ENCODE results near the gene PITRM1. TPM values are rescaled to one million over a fixed set of nuclear protein-coding genes. Genes with fewer than 3 reads are reported as not detected.

PITRM1 gene
- total RNA-seq, 1 experiment from 2014 or later, result 40.7 TPM

- TF ChIP-seq, protein P1, sequence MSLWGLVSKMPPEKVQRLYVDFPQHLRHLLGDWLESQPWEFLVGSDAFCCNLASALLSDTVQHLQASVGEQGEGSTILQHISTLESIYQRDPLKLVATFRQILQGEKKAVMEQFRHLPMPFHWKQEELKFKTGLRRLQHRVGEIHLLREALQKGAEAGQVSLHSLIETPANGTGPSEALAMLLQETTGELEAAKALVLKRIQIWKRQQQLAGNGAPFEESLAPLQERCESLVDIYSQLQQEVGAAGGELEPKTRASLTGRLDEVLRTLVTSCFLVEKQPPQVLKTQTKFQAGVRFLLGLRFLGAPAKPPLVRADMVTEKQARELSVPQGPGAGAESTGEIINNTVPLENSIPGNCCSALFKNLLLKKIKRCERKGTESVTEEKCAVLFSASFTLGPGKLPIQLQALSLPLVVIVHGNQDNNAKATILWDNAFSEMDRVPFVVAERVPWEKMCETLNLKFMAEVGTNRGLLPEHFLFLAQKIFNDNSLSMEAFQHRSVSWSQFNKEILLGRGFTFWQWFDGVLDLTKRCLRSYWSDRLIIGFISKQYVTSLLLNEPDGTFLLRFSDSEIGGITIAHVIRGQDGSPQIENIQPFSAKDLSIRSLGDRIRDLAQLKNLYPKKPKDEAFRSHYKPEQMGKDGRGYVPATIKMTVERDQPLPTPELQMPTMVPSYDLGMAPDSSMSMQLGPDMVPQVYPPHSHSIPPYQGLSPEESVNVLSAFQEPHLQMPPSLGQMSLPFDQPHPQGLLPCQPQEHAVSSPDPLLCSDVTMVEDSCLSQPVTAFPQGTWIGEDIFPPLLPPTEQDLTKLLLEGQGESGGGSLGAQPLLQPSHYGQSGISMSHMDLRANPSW (CRISPR knock-in tag; conservative IDR thresholded peaks at IDR 0.05; ENCODE audit: low read depth), result no peak
- TF ChIP-seq, protein P2, sequence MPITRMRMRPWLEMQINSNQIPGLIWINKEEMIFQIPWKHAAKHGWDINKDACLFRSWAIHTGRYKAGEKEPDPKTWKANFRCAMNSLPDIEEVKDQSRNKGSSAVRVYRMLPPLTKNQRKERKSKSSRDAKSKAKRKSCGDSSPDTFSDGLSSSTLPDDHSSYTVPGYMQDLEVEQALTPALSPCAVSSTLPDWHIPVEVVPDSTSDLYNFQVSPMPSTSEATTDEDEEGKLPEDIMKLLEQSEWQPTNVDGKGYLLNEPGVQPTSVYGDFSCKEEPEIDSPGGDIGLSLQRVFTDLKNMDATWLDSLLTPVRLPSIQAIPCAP (CRISPR knock-in tag; IDR thresholded peaks at IDR 0.05), result no peak
- no peak for TF ChIP-seq TEAD4 (CRISPR knock-in tag; IDR thresholded peaks at IDR 0.05)
- TF ChIP-seq ZBTB21 (CRISPR knock-in tag; IDR thresholded peaks at IDR 0.05; ENCODE audit: borderline replicate concordance), result no peak
- no peak for TF ChIP-seq ATF1 (CRISPR knock-in tag; IDR thresholded peaks at IDR 0.05)
- no peak for TF ChIP-seq NFE2L1 (CRISPR knock-in tag; IDR thresholded peaks at IDR 0.05)
- no peak for TF ChIP-seq CBFB (CRISPR knock-in tag; IDR thresholded peaks at IDR 0.05; ENCODE audit: low read depth)
Observed at GRCh38 chr10:3185386-3185785, 12.8 kb upstream of the PITRM1 start (continued).

- peaks cover 15% of the 10 kb centered on the region for H3K4me1 Mint-ChIP-seq
- TF ChIP-seq PRDM15 (CRISPR knock-in tag; IDR thresholded peaks at IDR 0.05) (peak; percentile 57; the same call in 1 of the 2 replicates), NR1H2 (CRISPR knock-in tag; IDR thresholded peaks at IDR 0.05) (no peak)
- no peak for DNase-seq (ENCODE audit: low spot score)
- H3K27me3 Mint-ChIP-seq (ENCODE audit: low read depth), result no peaks in the 10 kb centered on the region; the same call in 1 of the 2 replicates
- H3K9me3 Mint-ChIP-seq, result peaks cover 4% of the 10 kb centered on the region
- H3K4me3 Mint-ChIP-seq, result no peak overlapping the region
- no peak overlapping the region for H3K27ac Mint-ChIP-seq
- POLR2A ChIA-PET, result no interaction called here
- ATAC-seq, result peak; percentile 75
- H3K36me3 Mint-ChIP-seq, result no peaks in the 10 kb centered on the region
- CTCF ChIA-PET, result interaction anchor here (1.2 kb wide), 1 partner anchor 13 kb away, joined by 6 read pairs; no protein-coding TSS in a partner anchor
Observed at GRCh38 chr10:3180355-3181025, 7.9 kb upstream of the PITRM1 start.

DNA sequence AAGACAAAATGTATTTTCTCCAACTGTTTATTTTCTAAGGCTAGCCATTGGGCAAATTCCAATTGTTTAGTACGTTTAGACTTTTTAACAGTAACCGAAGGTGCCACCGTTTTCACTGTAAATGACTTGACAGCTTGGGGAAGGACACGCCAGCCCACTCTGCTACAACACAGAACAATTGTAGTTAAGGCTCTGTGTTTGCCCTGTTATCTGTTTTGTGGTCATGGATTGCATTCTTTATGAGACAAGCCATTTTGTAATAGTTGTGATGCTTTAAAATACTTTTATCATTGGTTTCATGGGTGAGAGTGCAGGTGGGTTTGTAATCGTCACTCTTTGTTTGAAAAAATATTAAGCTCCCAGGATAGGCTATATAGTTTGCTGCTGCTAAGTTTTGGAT is 6.6 kb upstream of the PITRM1 start:
- DNase-seq (ENCODE audit: low spot score) (no peak), ATAC-seq (no peak)
- Mint-ChIP-seq H3K27me3 (ENCODE audit: low read depth) (no peaks in the 10 kb centered on the region; the same call in 1 of the 2 replicates), H3K27ac (no peak overlapping the region), H3K9me3 (no peaks in the 10 kb centered on the region; the same call in 1 of the 2 replicates), H3K36me3 (no peaks in the 10 kb centered on the region), H3K4me3 (no peak overlapping the region), H3K4me1 (peaks cover 21% of the 10 kb centered on the region)
- ChIA-PET POLR2A (no interaction called here), CTCF (no interaction called here)
- no peak for TF ChIP-seq AR (CRISPR knock-in tag; IDR thresholded peaks at IDR 0.05)
- TF ChIP-seq NR2C2 (CRISPR knock-in tag; IDR thresholded peaks at IDR 0.05), result no peak
- TF ChIP-seq, protein P3, sequence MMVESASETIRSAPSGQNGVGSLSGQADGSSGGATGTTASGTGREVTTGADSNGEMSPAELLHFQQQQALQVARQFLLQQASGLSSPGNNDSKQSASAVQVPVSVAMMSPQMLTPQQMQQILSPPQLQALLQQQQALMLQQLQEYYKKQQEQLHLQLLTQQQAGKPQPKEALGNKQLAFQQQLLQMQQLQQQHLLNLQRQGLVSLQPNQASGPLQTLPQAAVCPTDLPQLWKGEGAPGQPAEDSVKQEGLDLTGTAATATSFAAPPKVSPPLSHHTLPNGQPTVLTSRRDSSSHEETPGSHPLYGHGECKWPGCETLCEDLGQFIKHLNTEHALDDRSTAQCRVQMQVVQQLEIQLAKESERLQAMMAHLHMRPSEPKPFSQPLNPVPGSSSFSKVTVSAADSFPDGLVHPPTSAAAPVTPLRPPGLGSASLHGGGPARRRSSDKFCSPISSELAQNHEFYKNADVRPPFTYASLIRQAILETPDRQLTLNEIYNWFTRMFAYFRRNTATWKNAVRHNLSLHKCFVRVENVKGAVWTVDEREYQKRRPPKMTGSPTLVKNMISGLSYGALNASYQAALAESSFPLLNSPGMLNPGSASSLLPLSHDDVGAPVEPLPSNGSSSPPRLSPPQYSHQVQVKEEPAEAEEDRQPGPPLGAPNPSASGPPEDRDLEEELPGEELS (CRISPR knock-in tag; IDR thresholded peaks at IDR 0.05), result no peak
- no peak for TF ChIP-seq TEAD1 (CRISPR knock-in tag; IDR thresholded peaks at IDR 0.05)
- no peak for TF ChIP-seq JUN (CRISPR knock-in tag; IDR thresholded peaks at IDR 0.05)
- TF ChIP-seq SMAD4 (CRISPR knock-in tag; IDR thresholded peaks at IDR 0.05), result no peak
- TF ChIP-seq, protein P4, sequence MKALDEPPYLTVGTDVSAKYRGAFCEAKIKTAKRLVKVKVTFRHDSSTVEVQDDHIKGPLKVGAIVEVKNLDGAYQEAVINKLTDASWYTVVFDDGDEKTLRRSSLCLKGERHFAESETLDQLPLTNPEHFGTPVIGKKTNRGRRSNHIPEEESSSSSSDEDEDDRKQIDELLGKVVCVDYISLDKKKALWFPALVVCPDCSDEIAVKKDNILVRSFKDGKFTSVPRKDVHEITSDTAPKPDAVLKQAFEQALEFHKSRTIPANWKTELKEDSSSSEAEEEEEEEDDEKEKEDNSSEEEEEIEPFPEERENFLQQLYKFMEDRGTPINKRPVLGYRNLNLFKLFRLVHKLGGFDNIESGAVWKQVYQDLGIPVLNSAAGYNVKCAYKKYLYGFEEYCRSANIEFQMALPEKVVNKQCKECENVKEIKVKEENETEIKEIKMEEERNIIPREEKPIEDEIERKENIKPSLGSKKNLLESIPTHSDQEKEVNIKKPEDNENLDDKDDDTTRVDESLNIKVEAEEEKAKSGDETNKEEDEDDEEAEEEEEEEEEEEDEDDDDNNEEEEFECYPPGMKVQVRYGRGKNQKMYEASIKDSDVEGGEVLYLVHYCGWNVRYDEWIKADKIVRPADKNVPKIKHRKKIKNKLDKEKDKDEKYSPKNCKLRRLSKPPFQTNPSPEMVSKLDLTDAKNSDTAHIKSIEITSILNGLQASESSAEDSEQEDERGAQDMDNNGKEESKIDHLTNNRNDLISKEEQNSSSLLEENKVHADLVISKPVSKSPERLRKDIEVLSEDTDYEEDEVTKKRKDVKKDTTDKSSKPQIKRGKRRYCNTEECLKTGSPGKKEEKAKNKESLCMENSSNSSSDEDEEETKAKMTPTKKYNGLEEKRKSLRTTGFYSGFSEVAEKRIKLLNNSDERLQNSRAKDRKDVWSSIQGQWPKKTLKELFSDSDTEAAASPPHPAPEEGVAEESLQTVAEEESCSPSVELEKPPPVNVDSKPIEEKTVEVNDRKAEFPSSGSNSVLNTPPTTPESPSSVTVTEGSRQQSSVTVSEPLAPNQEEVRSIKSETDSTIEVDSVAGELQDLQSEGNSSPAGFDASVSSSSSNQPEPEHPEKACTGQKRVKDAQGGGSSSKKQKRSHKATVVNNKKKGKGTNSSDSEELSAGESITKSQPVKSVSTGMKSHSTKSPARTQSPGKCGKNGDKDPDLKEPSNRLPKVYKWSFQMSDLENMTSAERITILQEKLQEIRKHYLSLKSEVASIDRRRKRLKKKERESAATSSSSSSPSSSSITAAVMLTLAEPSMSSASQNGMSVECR (CRISPR knock-in tag; IDR thresholded peaks at IDR 0.05; ENCODE audit: borderline replicate concordance), result no peak
